ENCODE results near the gene PDE6A.

The PDE6A gene

GRCh38 chr5:149849280-149849965 is 95.2 kb downstream of the PDE6A start:
- DNase-seq, result no peak
- Histone ChIP-seq H3K4me3 (ENCODE audit: control insufficient read depth in 1 of 7, extremely low read depth in 1 of 7, insufficient read depth in 4 of 7, low read depth in 2 of 7, low read length in 6 of 7) (no peak overlapping the region), H3K27ac (ENCODE audit: insufficient read depth in 1 of 2, low read depth in 1 of 2, low read length in 2 of 2, poor library complexity in 1 of 2, severe bottlenecking in 2 of 2) (no peak overlapping the region), H3K36me3 (ENCODE audit: control insufficient read depth in 4 of 4, insufficient read depth in 4 of 4, low read length in 3 of 4) (peaks cover 0 to 67% (median 33%) of the 10 kb centered on the region in 4 experiments), H3K4me1 (ENCODE audit: control extremely low read depth in 1 of 4, control insufficient read depth in 4 of 4, insufficient read depth in 4 of 4, low read length in 3 of 4) (no peaks in the 10 kb centered on the region), H3K9me3 (ENCODE audit: control extremely low read depth in 1 of 5, control insufficient read depth in 4 of 5, insufficient read depth in 2 of 5, low read depth in 1 of 5, low read length in 4 of 5) (no peaks in the 10 kb centered on the region), H3K27me3 (replicated peaks in 2 of 5; ENCODE audit: control insufficient read depth in 4 of 5, insufficient read depth in 5 of 5, low read length in 4 of 5) (no peaks in the 10 kb centered on the region)
- 98% methylated on average over 6 of the region's 8 CpGs for WGBS (ENCODE audit: insufficient coverage)
- POLR2A ChIA-PET, result interaction anchor here (0.5 kb wide), 1 partner anchor 509 kb away, joined by 6 read pairs; no protein-coding TSS in a partner anchor
- CTCF ChIA-PET, result interaction anchor here (1.2 to 23.8 kb wide), 5 partner anchors 11 to 151 kb away, joined by 3 to 305 read pairs (median 39); partner anchors contain the start of genes HMGXB3, SLC26A2 and TIGD6

GRCh38 chr5:149847611-149848010 is 97.0 kb downstream of the PDE6A start:
- POLR2A ChIA-PET, result no interaction called here

GRCh38 chr5:149846021-149846420 is 98.6 kb downstream of the PDE6A start:
- H3K4me1 ChIP-seq (ENCODE audit: control extremely low read depth in 1 of 4, control insufficient read depth in 4 of 4, insufficient read depth in 4 of 4, low read length in 3 of 4), result no peaks in the 10 kb centered on the region
- no peaks in the 10 kb centered on the region for H3K9me3 ChIP-seq (ENCODE audit: control extremely low read depth in 1 of 5, control insufficient read depth in 4 of 5, insufficient read depth in 2 of 5, low read depth in 1 of 5, low read length in 4 of 5)
- POLR2A ChIA-PET, result interaction anchor here (0.6 kb wide), 1 partner anchor 28 kb away, joined by 6 read pairs; no protein-coding TSS in a partner anchor
- H3K27me3 ChIP-seq (replicated peaks in 2 of 5; ENCODE audit: control insufficient read depth in 4 of 5, insufficient read depth in 5 of 5, low read length in 4 of 5), result no peaks in the 10 kb centered on the region
- H3K27ac ChIP-seq (ENCODE audit: insufficient read depth in 1 of 2, low read depth in 1 of 2, low read length in 2 of 2, poor library complexity in 1 of 2, severe bottlenecking in 2 of 2), result no peak overlapping the region
- DNase-seq, result no peak
- CTCF ChIA-PET, result interaction anchor here (0.8 to 23.8 kb wide), 6 partner anchors 9 to 144 kb away, joined by 3 to 305 read pairs (median 3); partner anchors contain the start of gene SLC26A2
- H3K36me3 ChIP-seq (ENCODE audit: control insufficient read depth in 4 of 4, insufficient read depth in 4 of 4, low read length in 3 of 4), result peaks cover 0 to 78% (median 36%) of the 10 kb centered on the region in 4 experiments
- WGBS (ENCODE audit: insufficient coverage), result 96% methylated on average over 5 of the region's 5 CpGs
- no peak overlapping the region for H3K4me3 ChIP-seq (ENCODE audit: control insufficient read depth in 1 of 7, extremely low read depth in 1 of 7, insufficient read depth in 4 of 7, low read depth in 2 of 7, low read length in 6 of 7)

More at GRCh38 chr5:149847611-149848010, 97.0 kb downstream of the PDE6A start:
- H3K36me3 ChIP-seq (ENCODE audit: control insufficient read depth in 4 of 4, insufficient read depth in 4 of 4, low read length in 3 of 4), result peaks cover 0 to 72% (median 33%) of the 10 kb centered on the region in 4 experiments
- no peaks in the 10 kb centered on the region for H3K27me3 ChIP-seq (replicated peaks in 2 of 5; ENCODE audit: control insufficient read depth in 4 of 5, insufficient read depth in 5 of 5, low read length in 4 of 5)
- WGBS (ENCODE audit: insufficient coverage), result 98% methylated on average over 11 of the region's 15 CpGs
- DNase-seq, result no peak
- CTCF ChIA-PET, result interaction anchor here (0.6 to 23.8 kb wide), 9 partner anchors 9 to 284 kb away, joined by 3 to 305 read pairs (median 3); partner anchors contain the start of gene SLC26A2
- no peaks in the 10 kb centered on the region for H3K4me1 ChIP-seq (ENCODE audit: control extremely low read depth in 1 of 4, control insufficient read depth in 4 of 4, insufficient read depth in 4 of 4, low read length in 3 of 4)
- H3K4me3 ChIP-seq (ENCODE audit: control insufficient read depth in 1 of 7, extremely low read depth in 1 of 7, insufficient read depth in 4 of 7, low read depth in 2 of 7, low read length in 6 of 7), result no peak overlapping the region
- no peak overlapping the region for H3K27ac ChIP-seq (ENCODE audit: insufficient read depth in 1 of 2, low read depth in 1 of 2, low read length in 2 of 2, poor library complexity in 1 of 2, severe bottlenecking in 2 of 2)
- H3K9me3 ChIP-seq (ENCODE audit: control extremely low read depth in 1 of 5, control insufficient read depth in 4 of 5, insufficient read depth in 2 of 5, low read depth in 1 of 5, low read length in 4 of 5), result no peaks in the 10 kb centered on the region

- Histone ChIP-seq H3K4me3 (ENCODE audit: control insufficient read depth in 1 of 7, extremely low read depth in 1 of 7, insufficient read depth in 4 of 7, low read depth in 2 of 7, low read length in 6 of 7) (no peak overlapping the region), H3K27ac (ENCODE audit: insufficient read depth in 1 of 2, low read depth in 1 of 2, low read length in 2 of 2, poor library complexity in 1 of 2, severe bottlenecking in 2 of 2) (no peak overlapping the region), H3K4me1 (ENCODE audit: control extremely low read depth in 1 of 4, control insufficient read depth in 4 of 4, insufficient read depth in 4 of 4, low read length in 3 of 4) (no peaks in the 10 kb centered on the region), H3K9me3 (ENCODE audit: control extremely low read depth in 1 of 5, control insufficient read depth in 4 of 5, insufficient read depth in 2 of 5, low read depth in 1 of 5, low read length in 4 of 5) (no peaks in the 10 kb centered on the region), H3K36me3 (ENCODE audit: control insufficient read depth in 4 of 4, insufficient read depth in 4 of 4, low read length in 3 of 4) (peaks cover 0 to 78% (median 36%) of the 10 kb centered on the region in 4 experiments), H3K27me3 (replicated peaks in 2 of 5; ENCODE audit: control insufficient read depth in 4 of 5, insufficient read depth in 5 of 5, low read length in 4 of 5) (no peaks in the 10 kb centered on the region)
- DNase-seq, result no peak
- ChIA-PET POLR2A (no interaction called here), CTCF (interaction anchor here (0.8 to 23.8 kb wide), 6 partner anchors 10 to 145 kb away, joined by 3 to 305 read pairs (median 6); partner anchors contain the start of gene SLC26A2)
- 94% methylated on average over 15 of the region's 15 CpGs for WGBS (ENCODE audit: insufficient coverage)
Observed at GRCh38 chr5:149845601-149846000, 99.0 kb downstream of the PDE6A start.

- 94% methylated on average over 11 of the region's 14 CpGs for WGBS (ENCODE audit: insufficient coverage)
- POLR2A ChIA-PET, result no interaction called here
- Histone ChIP-seq H3K4me3 (ENCODE audit: control insufficient read depth in 1 of 7, extremely low read depth in 1 of 7, insufficient read depth in 4 of 7, low read depth in 2 of 7, low read length in 6 of 7) (no peak overlapping the region), H3K27ac (ENCODE audit: insufficient read depth in 1 of 2, low read depth in 1 of 2, low read length in 2 of 2, poor library complexity in 1 of 2, severe bottlenecking in 2 of 2) (no peak overlapping the region), H3K27me3 (replicated peaks in 2 of 5; ENCODE audit: control insufficient read depth in 4 of 5, insufficient read depth in 5 of 5, low read length in 4 of 5) (no peaks in the 10 kb centered on the region), H3K4me1 (ENCODE audit: control extremely low read depth in 1 of 4, control insufficient read depth in 4 of 4, insufficient read depth in 4 of 4, low read length in 3 of 4) (no peaks in the 10 kb centered on the region), H3K9me3 (ENCODE audit: control extremely low read depth in 1 of 5, control insufficient read depth in 4 of 5, insufficient read depth in 2 of 5, low read depth in 1 of 5, low read length in 4 of 5) (no peaks in the 10 kb centered on the region), H3K36me3 (ENCODE audit: control insufficient read depth in 4 of 4, insufficient read depth in 4 of 4, low read length in 3 of 4) (peaks cover 0 to 77% (median 19%) of the 10 kb centered on the region in 4 experiments)
- CTCF ChIA-PET, result interaction anchor here (1.0 to 23.8 kb wide), 5 partner anchors 7 to 149 kb away, joined by 3 to 305 read pairs (median 208); partner anchors contain the start of gene SLC26A2
- DNase-seq, result no peak
Observed at GRCh38 chr5:149841851-149842793, 102.5 kb downstream of the PDE6A start.

- H3K4me3 ChIP-seq (ENCODE audit: control insufficient read depth in 1 of 7, extremely low read depth in 1 of 7, insufficient read depth in 4 of 7, low read depth in 2 of 7, low read length in 6 of 7), result no peak overlapping the region
Observed at GRCh38 chr5:149840226-149840825, 104.3 kb downstream of the PDE6A start.

More at GRCh38 chr5:149840226-149840825, 104.3 kb downstream of the PDE6A start:
- no peaks in the 10 kb centered on the region for H3K9me3 ChIP-seq (ENCODE audit: control extremely low read depth in 1 of 5, control insufficient read depth in 4 of 5, insufficient read depth in 2 of 5, low read depth in 1 of 5, low read length in 4 of 5)
- H3K4me1 ChIP-seq (ENCODE audit: control extremely low read depth in 1 of 4, control insufficient read depth in 4 of 4, insufficient read depth in 4 of 4, low read length in 3 of 4), result no peaks in the 10 kb centered on the region
- peaks cover 0 to 78% (median 12%) of the 10 kb centered on the region in 4 experiments for H3K36me3 ChIP-seq (ENCODE audit: control insufficient read depth in 4 of 4, insufficient read depth in 4 of 4, low read length in 3 of 4)
- DNase-seq, result no peak
- no peaks in the 10 kb centered on the region for H3K27me3 ChIP-seq (replicated peaks in 2 of 5; ENCODE audit: control insufficient read depth in 4 of 5, insufficient read depth in 5 of 5, low read length in 4 of 5)
- ChIA-PET CTCF (interaction anchor here (1.0 to 23.8 kb wide), 6 partner anchors 9 to 291 kb away, joined by 3 to 305 read pairs (median 108); partner anchors contain the start of gene SLC26A2), POLR2A (no interaction called here)
- WGBS (ENCODE audit: insufficient coverage), result 96% methylated on average over 7 of the region's 8 CpGs
- H3K27ac ChIP-seq (ENCODE audit: insufficient read depth in 1 of 2, low read depth in 1 of 2, low read length in 2 of 2, poor library complexity in 1 of 2, severe bottlenecking in 2 of 2), result no peak overlapping the region

All from common myeloid progenitor, CD34-positive (primary cell).